ENCODE results near the gene SPTA1. TPM values are rescaled to one million over a fixed set of nuclear protein-coding genes. Genes with fewer than 3 reads are reported as not detected.

The SPTA1 gene
- 0.20 and 0.25 TPM in 2 replicates for total RNA-seq

GRCh38 chr1:158686111-158687009, at the start of gene SPTA1:
SPTA1 (minus strand) TSS chr1:158686715; CDS start chr1:158686517, 198 bp downstream.

GRCh38 chr1:158720620-158721019, 34.1 kb upstream of the SPTA1 start, which contains the start of gene OR6K3:
OR6K3 (minus strand) TSS chr1:158720720; CDS start chr1:158718115, 2,605 bp downstream.

GRCh38 chr1:158700552-158700951, 14.0 kb upstream of the SPTA1 start, which contains the start of gene OR6K2:
OR6K2 (minus strand) TSS chr1:158700652; CDS start chr1:158700652, 0 bp downstream.

GRCh38 chr1:158604968-158605367, 81.5 kb downstream of the SPTA1 start, which contains the start of gene OR10Z1:
OR10Z1 (plus strand) TSS chr1:158605268; CDS start chr1:158606439, 1,171 bp downstream.

DNA sequence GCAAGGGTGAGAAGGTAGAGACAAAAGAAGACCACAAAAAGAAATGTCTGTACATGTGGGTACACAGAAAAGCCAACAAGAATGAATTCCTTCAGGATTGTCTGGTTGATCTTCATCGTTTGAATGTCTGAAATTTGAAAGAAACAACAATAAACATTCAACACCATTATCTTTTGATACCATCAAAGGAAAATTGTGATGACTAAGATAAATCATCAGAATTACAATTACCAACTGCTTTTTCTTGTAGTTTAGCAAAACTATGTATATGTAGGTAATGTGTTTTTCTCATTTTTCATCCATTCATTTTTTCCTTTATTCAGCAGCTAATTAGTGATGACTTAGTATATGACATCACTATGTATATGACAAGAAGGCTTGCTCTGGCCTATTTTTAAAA, 106.8 kb downstream of the SPTA1 start, which contains the start of gene OR10X1:
TSS of gene OR10X1 (minus strand) at position 167 of the 400 bp plus-strand sequence. CDS start at position 167, 0 bp downstream.

GRCh38 chr1:158570480-158570879, 116.0 kb downstream of the SPTA1 start, which contains the start of gene OR6P1:
OR6P1 (minus strand) TSS chr1:158570580; CDS start chr1:158563604, 6,976 bp downstream.

Other genes starting within 250 kb of the SPTA1 start
- not detected in 2 replicates for gene OR10K1, start 224.9 kb downstream of the SPTA1 start, total RNA-seq
- not detected in 2 replicates for gene OR10R2, start 214.5 kb downstream of the SPTA1 start, total RNA-seq
- not detected in 2 replicates for gene OR6Y1, start 132.3 kb downstream of the SPTA1 start, total RNA-seq
- gene OR6P1, start 116.1 kb downstream of the SPTA1 start, total RNA-seq: not detected in 2 replicates
- not detected in 2 replicates for gene OR10X1, start 106.8 kb downstream of the SPTA1 start, total RNA-seq
- not detected in 2 replicates for gene OR10Z1, start 81.4 kb downstream of the SPTA1 start, total RNA-seq
- gene OR6K2, start 13.9 kb upstream of the SPTA1 start, total RNA-seq: not detected in 2 replicates
- not detected in 2 replicates for gene OR6K3, start 34.0 kb upstream of the SPTA1 start, total RNA-seq
- gene OR6K6, start 68.0 kb upstream of the SPTA1 start, total RNA-seq: not detected in 2 replicates
- not detected in 2 replicates for gene OR6N1, start 85.5 kb upstream of the SPTA1 start, total RNA-seq
- gene OR6N2, start 94.5 kb upstream of the SPTA1 start, total RNA-seq: not detected in 2 replicates
- gene MNDA, start 144.6 kb upstream of the SPTA1 start, total RNA-seq: not detected in 2 replicates
- not detected in 2 replicates for gene PYHIN1, start 244.8 kb upstream of the SPTA1 start, total RNA-seq